ENCODE data around the gene TPX2.

DNA sequence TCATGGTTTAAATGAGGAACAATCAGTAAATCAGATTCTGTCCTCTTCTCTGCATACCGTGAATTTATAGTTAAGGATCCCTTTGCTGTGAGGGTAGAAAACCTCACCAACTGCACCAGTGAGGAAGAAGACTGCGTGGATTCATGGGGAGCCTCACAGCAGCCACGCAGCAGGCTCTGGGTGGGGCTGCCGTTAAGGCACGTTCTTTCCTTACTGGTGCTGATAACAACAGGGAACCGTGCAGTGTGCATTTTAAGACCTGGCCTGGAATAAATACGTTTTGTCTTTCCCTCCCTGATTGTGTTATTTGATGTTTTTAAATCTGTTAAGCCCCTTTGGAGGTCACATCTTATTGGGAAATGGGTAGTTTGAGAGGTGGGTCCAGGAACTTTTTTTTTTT, 62.4 kb downstream of the TPX2 start:
- no peak for TF ChIP-seq POLR2A (IDR thresholded peaks at IDR 0.05)
- TF ChIP-seq, protein P1, sequence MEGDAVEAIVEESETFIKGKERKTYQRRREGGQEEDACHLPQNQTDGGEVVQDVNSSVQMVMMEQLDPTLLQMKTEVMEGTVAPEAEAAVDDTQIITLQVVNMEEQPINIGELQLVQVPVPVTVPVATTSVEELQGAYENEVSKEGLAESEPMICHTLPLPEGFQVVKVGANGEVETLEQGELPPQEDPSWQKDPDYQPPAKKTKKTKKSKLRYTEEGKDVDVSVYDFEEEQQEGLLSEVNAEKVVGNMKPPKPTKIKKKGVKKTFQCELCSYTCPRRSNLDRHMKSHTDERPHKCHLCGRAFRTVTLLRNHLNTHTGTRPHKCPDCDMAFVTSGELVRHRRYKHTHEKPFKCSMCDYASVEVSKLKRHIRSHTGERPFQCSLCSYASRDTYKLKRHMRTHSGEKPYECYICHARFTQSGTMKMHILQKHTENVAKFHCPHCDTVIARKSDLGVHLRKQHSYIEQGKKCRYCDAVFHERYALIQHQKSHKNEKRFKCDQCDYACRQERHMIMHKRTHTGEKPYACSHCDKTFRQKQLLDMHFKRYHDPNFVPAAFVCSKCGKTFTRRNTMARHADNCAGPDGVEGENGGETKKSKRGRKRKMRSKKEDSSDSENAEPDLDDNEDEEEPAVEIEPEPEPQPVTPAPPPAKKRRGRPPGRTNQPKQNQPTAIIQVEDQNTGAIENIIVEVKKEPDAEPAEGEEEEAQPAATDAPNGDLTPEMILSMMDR (IDR thresholded peaks at IDR 0.05), result no peak
